B cell (primary cell): ENCODE data around the gene AATK. TPM values are rescaled to one million over a fixed set of nuclear protein-coding genes. Genes with fewer than 3 reads are reported as not detected.

ENCODE experiments used
- ATAC-seq: fragments of 200-7000 bp; cut with Tn5 transposase; one replicate; pipeline ENCODE4 v1.10.0; 2021; ENCODE audit warnings: low read depth, mild to moderate bottlenecking, moderate number of reproducible peaks, moderate library complexity
- CTCF ChIA-PET: fragments of 350-600 bp; sonication (Branson Sonifier 250); formaldehyde crosslinking; loops from one replicate; lab custom pipeline; 2021; ENCODE audit warnings: antibody characterized with exemption, inconsistent platforms; lab: Charles Lee
- POLR2A ChIA-PET: fragments of 350-600 bp; sonication (Branson Sonifier 250); formaldehyde crosslinking; loops from one replicate; lab custom pipeline; 2021; ENCODE audit warnings: antibody characterized with exemption; lab: Charles Lee
- DNase-seq: peaks from one replicate; pipeline ENCODE4 v3.0.0; 2013
- H2AFZ ChIP-seq: 2 replicates; pipeline ENCODE4 v1.6.1; 2012; ENCODE audit warnings: mild to moderate bottlenecking, low read depth, low read length; ENCODE audit not compliant: insufficient read depth, poor library complexity, severe bottlenecking
- H3K27ac ChIP-seq, 2 donors: 1 replicate in 1 of 2; 2 replicates in 1 of 2; pipeline ENCODE4 v1.5.1; 2012 to 2013; ENCODE audit warnings: low read length in 2 of 2, mild to moderate bottlenecking in 2 of 2, moderate library complexity in 1 of 2
- H3K27me3 ChIP-seq, 4 experiments: fragments of 200-600 bp in 1 of 4; sonication (generic) in 1 of 4; replicated peaks in 1 of 4; 1 replicate in 2 of 4; 2 replicates in 2 of 4; pipeline versions ENCODE4 v1.6.1 to v1.7.0; 2013 to 2016; ENCODE audit warnings: low read length in 3 of 4, mild to moderate bottlenecking in 2 of 4, mixed read lengths in 1 of 4, moderate library complexity in 1 of 4; ENCODE audit not compliant: insufficient read depth in 4 of 4, control insufficient read depth in 3 of 4; ENCODE audit errors: control extremely low read depth in 1 of 4
- H3K36me3 ChIP-seq, 2 experiments: replicated peaks in 1 of 2; 1 replicate in 1 of 2; 2 replicates in 1 of 2; pipeline versions ENCODE4 v1.6.1 to v1.7.1; 2013; ENCODE audit warnings: low read length in 1 of 2; ENCODE audit not compliant: insufficient read depth in 2 of 2, control insufficient read depth in 1 of 2; ENCODE audit errors: control extremely low read depth in 1 of 2, extremely low read depth in 1 of 2
- H3K4me1 ChIP-seq, 2 donors: fragments of 200-600 bp in 1 of 2; sonication (generic) in 1 of 2; 1 replicate in 1 of 2; 2 replicates in 1 of 2; pipeline versions ENCODE4 v1.5.1 to v1.6.1; 2013 to 2017; ENCODE audit warnings: low read length in 2 of 2; ENCODE audit not compliant: control insufficient read depth in 2 of 2, insufficient read depth in 2 of 2
- H3K4me2 ChIP-seq: replicated peaks from 2 replicates; pipeline ENCODE3; 2012; ENCODE audit warnings: mild to moderate bottlenecking, low read depth, low read length; ENCODE audit not compliant: poor library complexity, severe bottlenecking
- H3K4me3 ChIP-seq, 5 experiments: fragments of 200-600 bp in 1 of 5; sonication (generic) in 1 of 5; 1 replicate in 3 of 5; 2 replicates in 2 of 5; pipeline versions ENCODE4 v1.5.1 to v1.7.0; 2011 to 2016; ENCODE audit warnings: low read length in 4 of 5, mild to moderate bottlenecking in 4 of 5, low read depth in 2 of 5, control low read depth in 1 of 5, moderate library complexity in 1 of 5; ENCODE audit not compliant: insufficient read depth in 1 of 5; ENCODE audit errors: control extremely low read depth in 1 of 5, extremely low read depth in 1 of 5
- H3K79me2 ChIP-seq: fragments of 200-600 bp; sonication (generic); one replicate; pipeline ENCODE4 v1.6.0; 2016; ENCODE audit warnings: low read length; ENCODE audit not compliant: control insufficient read depth, insufficient read depth
- H3K9ac ChIP-seq: fragments of 200-600 bp; sonication (generic); 2 replicates; pipeline ENCODE4 v1.6.1; 2017; ENCODE audit warnings: mild to moderate bottlenecking, low read length, moderate library complexity
- H3K9me3 ChIP-seq, 3 donors: one replicate each; pipeline versions ENCODE4 v1.6.1 to v1.7.1; 2013; ENCODE audit warnings: low read length in 2 of 3; ENCODE audit not compliant: control insufficient read depth in 2 of 3, insufficient read depth in 1 of 3; ENCODE audit errors: control extremely low read depth in 1 of 3
- H4K20me1 ChIP-seq: 2 replicates; pipeline ENCODE4 v1.6.0; 2012; ENCODE audit warnings: mild to moderate bottlenecking, low read length; ENCODE audit not compliant: insufficient read depth, control insufficient read depth, poor library complexity, severe bottlenecking
- H3K27ac Mint-ChIP-seq: one replicate; pipeline ENCODE4 v1.8.0; 2021; ENCODE audit warnings: mixed read lengths
- H3K27me3 Mint-ChIP-seq: one replicate; pipeline ENCODE4 v1.8.0; 2021; ENCODE audit warnings: mixed read lengths
- H3K4me1 Mint-ChIP-seq: one replicate; pipeline ENCODE4 v1.8.0; 2021; ENCODE audit warnings: mixed read lengths
- H3K4me3 Mint-ChIP-seq: one replicate; pipeline ENCODE4 v1.8.0; 2021; ENCODE audit warnings: mixed read lengths
- H3K9me3 Mint-ChIP-seq: one replicate; pipeline ENCODE4 v1.8.0; 2022; ENCODE audit warnings: mixed read lengths; ENCODE audit not compliant: insufficient read depth
- CTCF ChIP-seq: fragments of 200-600 bp; IDR thresholded peaks from one replicate; pipeline ENCODE4 v1.8.0; 2022; ENCODE audit warnings: antibody characterized with exemption, mild to moderate bottlenecking
- EZH2 ChIP-seq: IDR thresholded peaks from 2 replicates; pipeline ENCODE4 v1.6.1; 2012; ENCODE audit warnings: borderline replicate concordance, low read depth, mild to moderate bottlenecking, moderate library complexity, low read length; ENCODE audit not compliant: insufficient read depth, poor library complexity, severe bottlenecking
- WGBS: methylation state at CpG from one replicate; pipeline ENCODE4 v1.1.5; 2013; ENCODE audit warnings: missing lambda C conversion rate; ENCODE audit not compliant: insufficient coverage; 5-methylcytosine and 5-hydroxymethylcytosine counted together
- intact Hi-C: fragments of 100-400 bp; cut with micrococcal nuclease; formaldehyde crosslinking; loops from one replicate; pipeline ENCODE4 v1.10.0; 2022
- polyA plus RNA-seq: library from polyadenylated mRNA; depleted of rRNA; stranded (reverse); fragments of >200 nt; gene quantifications from 2 replicates; pipeline ENCODE4 v1.2.3, GENCODE V29; 2012
- total RNA-seq, 2 donors: library from RNA; stranded (reverse); fragments of 120-200 nt in 1 of 2; gene quantifications; 1 replicate in 1 of 2; 2 replicates in 1 of 2; pipeline versions ENCODE4 v1.2.3 to v1.2.4, GENCODE V29; 2013 to 2022

AATK gene
- total and polyA plus RNA-seq, 2 donors (not counting 1 experiment from before 2014, with no cell fraction given), result 0.21 to 1.7 TPM

- no peak overlapping the region for H3K27ac Mint-ChIP-seq
- POLR2A ChIA-PET, result no interaction called here
- TF ChIP-seq EZH2, result no peak
- TF ChIP-seq CTCF, result no peak
- no peaks in the 10 kb centered on the region for H3K9me3 Mint-ChIP-seq
- Histone ChIP-seq H3K4me2 (no peak overlapping the region), H3K9me3 (peaks cover 0 to 3% (median 0%) of the 10 kb centered on the region in 3 donors), H3K36me3 (no peaks in the 10 kb centered on the region), H3K4me3 (no peak overlapping the region), H4K20me1 (no peaks in the 10 kb centered on the region), H2AFZ (no peak overlapping the region), H3K9ac (no peak overlapping the region), H3K4me1 (no peaks in the 10 kb centered on the region), H3K27me3 (peaks cover 0 to 4% (median 0%) of the 10 kb centered on the region in 4 experiments), H3K27ac (no peak overlapping the region), H3K79me2 (no peaks in the 10 kb centered on the region)
- no peak for ATAC-seq
- no peak overlapping the region for H3K4me3 Mint-ChIP-seq
- peaks cover 3% of the 10 kb centered on the region for H3K27me3 Mint-ChIP-seq
- DNase-seq, result no peak
- intact Hi-C loops, result loop anchor here (5.0 kb wide), 1 partner anchor 79 kb away; the partner anchor contains the start of gene CEP131
- H3K4me1 Mint-ChIP-seq, result peaks cover 2% of the 10 kb centered on the region
- WGBS, result 87% methylated on average over 9 of the region's 11 CpGs
- CTCF ChIA-PET, result interaction anchor here (0.6 to 5.0 kb wide), 8 partner anchors 8 to 394 kb away, joined by 3 to 43 read pairs (median 4); partner anchors contain the start of genes CEP131, NDUFAF8 and TEPSIN
Observed at GRCh38 chr17:81143200-81143527, 22.9 kb downstream of the AATK start.

- TF ChIP-seq EZH2, result no peak
- TF ChIP-seq CTCF, result peak; percentile 73
- Histone ChIP-seq H4K20me1 (no peaks in the 10 kb centered on the region), H2AFZ (peak overlapping the region; percentile 16), H3K27me3 (peaks cover 0 to 4% (median 0%) of the 10 kb centered on the region in 4 experiments), H3K79me2 (no peaks in the 10 kb centered on the region), H3K36me3 (no peaks in the 10 kb centered on the region), H3K27ac (no peak overlapping the region), H3K4me3 (no peak overlapping the region), H3K4me1 (no peaks in the 10 kb centered on the region), H3K9me3 (peaks cover 0 to 7% (median 0%) of the 10 kb centered on the region in 3 donors), H3K4me2 (no peak overlapping the region), H3K9ac (no peak overlapping the region)
- ChIA-PET POLR2A (interaction anchor here (1.0 kb wide), 1 partner anchor 97 kb away, joined by 3 read pairs; the partner anchor contains the start of genes NDUFAF8 and TEPSIN), CTCF (interaction anchor here (0.6 to 5.0 kb wide), 13 partner anchors 9 to 459 kb away, joined by 3 to 43 read pairs (median 4); partner anchors contain the start of genes CEP131, NDUFAF8 and TEPSIN)
- ATAC-seq, result peak; percentile 73
- H3K27ac Mint-ChIP-seq, result no peak overlapping the region
- WGBS, result 53% methylated on average over 23 of the region's 25 CpGs
- peaks cover 3% of the 10 kb centered on the region for H3K27me3 Mint-ChIP-seq
- H3K4me3 Mint-ChIP-seq, result no peak overlapping the region
- intact Hi-C loops, result loop anchor here (5.0 kb wide), 1 partner anchor 80 kb away; the partner anchor contains the start of gene CEP131
- DNase-seq, result peak; percentile 79
- peaks cover 2% of the 10 kb centered on the region for H3K4me1 Mint-ChIP-seq
- no peaks in the 10 kb centered on the region for H3K9me3 Mint-ChIP-seq
Observed at GRCh38 chr17:81142301-81143199, 23.5 kb downstream of the AATK start.
